Mesendoderm (in vitro differentiated cells): Measurements from ENCODE around the gene R3HCC1L.

Experiments
- DNase-seq: peaks from one replicate; pipeline ENCODE4 v3.0.0; 2013
- H2AK5ac ChIP-seq: 2 replicates; pipeline ENCODE4 v1.6.1; 2013; ENCODE audit warnings: low read length, inconsistent platforms
- H2BK120ac ChIP-seq: 2 replicates; pipeline ENCODE4 v1.6.1; 2013; ENCODE audit warnings: low read depth, mild to moderate bottlenecking, low read length, moderate library complexity, mixed read lengths
- H2BK15ac ChIP-seq: replicated peaks from 2 replicates; pipeline ENCODE4 v1.6.1; 2013; ENCODE audit warnings: low read depth, mild to moderate bottlenecking, moderate library complexity
- H2BK5ac ChIP-seq: 2 replicates; pipeline ENCODE4 v1.6.1; 2013; ENCODE audit warnings: low read length, inconsistent platforms
- H3K18ac ChIP-seq: 2 replicates; pipeline ENCODE4 v1.6.1; 2013; ENCODE audit warnings: mild to moderate bottlenecking, low read length, mixed read lengths
- H3K23ac ChIP-seq: one replicate; pipeline ENCODE4 v1.6.1; 2013; ENCODE audit warnings: low read length
- H3K27ac ChIP-seq: 2 replicates; pipeline ENCODE4 v1.5.1; 2013; ENCODE audit warnings: low read depth, mild to moderate bottlenecking, inconsistent platforms, low read length, moderate library complexity
- H3K27me3 ChIP-seq: 2 replicates; pipeline ENCODE4 v1.6.1; 2013; ENCODE audit warnings: low read length, control low read depth, mild to moderate bottlenecking, inconsistent platforms; ENCODE audit not compliant: insufficient read depth, poor library complexity
- H3K36me3 ChIP-seq: 2 replicates; pipeline ENCODE4 v1.6.1; 2013; ENCODE audit warnings: low read length, inconsistent platforms; ENCODE audit not compliant: control insufficient read depth, insufficient read depth
- H3K4ac ChIP-seq: one replicate; pipeline ENCODE4 v1.6.1; 2013; ENCODE audit warnings: low read depth, mild to moderate bottlenecking, low read length, moderate library complexity
- H3K4me1 ChIP-seq: 2 replicates; pipeline ENCODE4 v1.6.1; 2013; ENCODE audit warnings: low read depth, low read length, inconsistent platforms; ENCODE audit not compliant: control insufficient read depth
- H3K4me2 ChIP-seq: 2 replicates; pipeline ENCODE4 v1.6.1; 2013; ENCODE audit warnings: low read length
- H3K4me3 ChIP-seq: 2 replicates; pipeline ENCODE4 v1.5.1; 2013; ENCODE audit warnings: mild to moderate bottlenecking, low read length
- H3K56ac ChIP-seq: one replicate; pipeline ENCODE4 v1.6.1; 2013; ENCODE audit warnings: low read length
- H3K79me1 ChIP-seq: 2 replicates; pipeline ENCODE4 v1.6.1; 2013; ENCODE audit warnings: low read length, inconsistent platforms
- H3K79me2 ChIP-seq: 2 replicates; pipeline ENCODE4 v1.6.1; 2013; ENCODE audit warnings: mild to moderate bottlenecking, low read length; ENCODE audit not compliant: control insufficient read depth, insufficient read depth
- H3K9ac ChIP-seq: 2 replicates; pipeline ENCODE4 v1.6.1; 2013; ENCODE audit warnings: low read length, inconsistent platforms
- H4K5ac ChIP-seq: one replicate; pipeline ENCODE4 v1.6.1; 2013; ENCODE audit warnings: low read length
- H4K8ac ChIP-seq: one replicate; pipeline ENCODE4 v1.6.1; 2013; ENCODE audit warnings: low read depth, mild to moderate bottlenecking, control low read depth, low read length, moderate library complexity
- WGBS: extraction: QIAGEN DNeasy Blood & Tissue Kit; methylation state at CpG from one replicate; pipeline ENCODE4 v1.1.7; 2013; ENCODE audit warnings: low lambda C conversion rate, missing lambda C conversion rate; ENCODE audit not compliant: insufficient coverage; ENCODE audit errors: extremely low coverage; 5-methylcytosine and 5-hydroxymethylcytosine counted together

Gene R3HCC1L

GRCh38 chr10:98262571-98262970 lies 128.1 kb downstream of the R3HCC1L start:
- Histone ChIP-seq H3K27ac (no peak overlapping the region), H3K79me2 (no peaks in the 10 kb centered on the region), H3K4me3 (no peak overlapping the region), H3K4me1 (peaks cover 7% of the 10 kb centered on the region), H3K18ac (no peak overlapping the region), H4K8ac (no peak overlapping the region), H2BK5ac (no peak overlapping the region), H3K27me3 (no peaks in the 10 kb centered on the region), H3K36me3 (no peaks in the 10 kb centered on the region), H4K5ac (no peak overlapping the region), H3K4me2 (no peak overlapping the region), H2BK15ac (no peak overlapping the region), H2AK5ac (no peak overlapping the region), H3K9ac (no peak overlapping the region), H2BK120ac (no peak overlapping the region), H3K23ac (no peak overlapping the region), H3K79me1 (no peaks in the 10 kb centered on the region), H3K56ac (no peak overlapping the region), H3K4ac (no peak overlapping the region)
- peak; percentile 77 for DNase-seq
- no CpG with 5 or more reads among the region's 7 CpGs for WGBS

DNA sequence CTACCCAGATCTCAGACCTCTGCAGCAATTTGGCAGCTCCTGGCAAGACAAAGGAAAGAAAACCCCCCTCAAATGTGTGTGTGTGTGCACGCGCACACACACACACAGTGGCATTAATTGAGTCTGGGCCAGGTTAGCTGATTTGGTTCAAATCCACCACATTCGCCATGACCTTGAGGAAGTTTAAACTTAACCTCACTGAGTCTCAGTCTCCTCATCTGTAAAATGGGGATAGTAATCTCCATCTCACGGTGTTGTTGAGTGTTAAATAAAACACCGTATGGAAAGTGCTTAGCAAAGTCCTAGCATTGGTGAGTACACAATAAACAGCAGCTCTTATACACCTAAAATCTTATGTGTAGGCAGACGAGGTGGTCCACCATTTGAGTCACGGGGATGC lies 128.6 kb downstream of the R3HCC1L start:
- no CpG with 5 or more reads among the region's 7 CpGs for WGBS
- H2BK120ac ChIP-seq = no peak overlapping the region

DNA sequence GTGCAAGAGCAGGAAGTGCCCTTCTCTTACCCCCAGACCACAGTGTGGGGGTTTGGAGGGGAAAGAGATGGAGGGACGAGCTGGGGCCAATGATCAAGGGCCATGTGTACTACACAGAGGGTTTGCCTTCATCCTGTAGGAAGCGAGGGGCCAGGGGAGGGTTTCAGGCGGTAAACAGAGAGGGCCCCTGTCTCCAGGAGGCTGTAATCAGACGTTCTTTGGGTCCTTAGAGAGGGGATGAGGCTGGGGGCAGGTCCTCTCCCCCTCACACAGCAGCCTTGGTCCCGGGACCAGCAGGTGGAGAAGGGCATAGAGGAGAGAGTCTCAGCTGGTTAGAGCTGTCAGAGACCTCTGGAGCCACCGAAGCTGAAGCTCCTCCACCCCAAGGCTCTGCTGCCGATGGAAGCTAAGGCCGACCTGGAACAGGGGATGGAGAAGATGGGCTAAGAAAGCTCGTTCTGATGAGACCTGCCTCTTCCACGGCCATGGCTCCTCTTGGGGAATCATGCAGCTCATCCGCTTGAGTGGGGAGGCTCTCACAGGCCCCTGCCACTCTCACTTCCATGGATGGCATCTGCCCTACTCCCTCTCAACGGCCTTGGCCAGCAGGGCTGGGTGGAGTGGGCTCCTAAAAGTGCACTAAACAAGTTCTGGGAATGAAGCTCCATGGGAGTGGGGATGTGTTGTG lies 130.1 kb downstream of the R3HCC1L start:
- H3K4me2 ChIP-seq = no peak overlapping the region
- WGBS = no CpG with 5 or more reads among the region's 12 CpGs
- H3K79me2 ChIP-seq = no peaks in the 10 kb centered on the region
- H3K4ac ChIP-seq = no peak overlapping the region
- peaks cover 8% of the 10 kb centered on the region for H3K4me1 ChIP-seq
- H3K36me3 ChIP-seq = no peaks in the 10 kb centered on the region
- no peak overlapping the region for H4K5ac ChIP-seq
- H3K27me3 ChIP-seq = no peaks in the 10 kb centered on the region
- H2BK120ac ChIP-seq = no peak overlapping the region
- H3K79me1 ChIP-seq = no peaks in the 10 kb centered on the region
- H2BK15ac ChIP-seq = no peak overlapping the region
- H3K27ac ChIP-seq = no peak overlapping the region
- H3K56ac ChIP-seq = no peak overlapping the region
- DNase-seq = no peak
- H3K18ac ChIP-seq = no peak overlapping the region
- H3K23ac ChIP-seq = no peak overlapping the region
- no peak overlapping the region for H2AK5ac ChIP-seq
- no peak overlapping the region for H2BK5ac ChIP-seq
- no peak overlapping the region for H3K4me3 ChIP-seq
- no peak overlapping the region for H3K9ac ChIP-seq
- no peak overlapping the region for H4K8ac ChIP-seq

More for the DNA sequence above, 128.6 kb downstream of the R3HCC1L start:
- Histone ChIP-seq H3K56ac (no peak overlapping the region), H3K23ac (no peak overlapping the region), H2BK5ac (no peak overlapping the region), H3K36me3 (no peaks in the 10 kb centered on the region), H3K27me3 (no peaks in the 10 kb centered on the region), H3K18ac (no peak overlapping the region), H3K4me3 (no peak overlapping the region), H2BK15ac (no peak overlapping the region), H3K4me1 (peaks cover 7% of the 10 kb centered on the region), H3K4me2 (no peak overlapping the region), H3K79me1 (no peaks in the 10 kb centered on the region), H3K27ac (no peak overlapping the region), H3K79me2 (no peaks in the 10 kb centered on the region), H4K8ac (no peak overlapping the region), H3K4ac (no peak overlapping the region), H2AK5ac (no peak overlapping the region), H3K9ac (no peak overlapping the region), H4K5ac (no peak overlapping the region)
- no peak for DNase-seq

- Histone ChIP-seq H3K56ac (peak overlapping the region; percentile 50), H3K36me3 (no peaks in the 10 kb centered on the region), H4K8ac (no peak overlapping the region), H2AK5ac (no peak overlapping the region), H3K4me3 (no peak overlapping the region), H3K27me3 (no peaks in the 10 kb centered on the region), H3K4me2 (no peak overlapping the region), H3K4ac (no peak overlapping the region), H3K79me2 (no peaks in the 10 kb centered on the region), H2BK5ac (no peak overlapping the region), H3K9ac (no peak overlapping the region), H3K79me1 (no peaks in the 10 kb centered on the region), H3K18ac (no peak overlapping the region), H3K27ac (no peak overlapping the region), H2BK120ac (no peak overlapping the region), H3K23ac (peak overlapping the region; percentile 48), H3K4me1 (peaks cover 11% of the 10 kb centered on the region), H2BK15ac (no peak overlapping the region), H4K5ac (no peak overlapping the region)
- DNase-seq = peak; percentile 65
- WGBS = no CpG with 5 or more reads among the region's 17 CpGs
These were observed 131.2 kb downstream of the R3HCC1L start for GRCh38 chr10:98265403-98266378.

DNA sequence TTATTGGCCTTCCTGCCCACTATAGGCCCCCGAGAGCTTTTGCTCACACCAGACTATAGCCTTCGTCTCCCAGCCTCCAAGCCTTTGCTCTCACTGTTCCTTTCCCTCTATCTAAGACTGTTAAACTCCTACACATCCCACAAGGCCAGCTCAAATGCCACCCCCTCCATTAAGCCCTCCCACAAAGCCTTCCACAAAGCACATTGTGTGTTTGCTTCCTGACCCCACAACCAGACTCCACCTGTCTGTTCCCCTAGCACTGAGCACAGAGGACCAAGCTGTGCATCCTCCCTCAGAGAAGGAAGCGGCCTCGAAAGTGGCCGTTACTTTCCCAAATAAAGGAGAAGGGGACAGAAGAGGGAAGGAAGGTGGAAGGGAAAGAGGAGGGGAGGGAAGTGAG lies 132.2 kb downstream of the R3HCC1L start:
- H3K27ac ChIP-seq = no peak overlapping the region
- H3K56ac ChIP-seq = peak overlapping the region; percentile 50

More for the DNA sequence above, 132.2 kb downstream of the R3HCC1L start:
- no peaks in the 10 kb centered on the region for H3K36me3 ChIP-seq
- H4K5ac ChIP-seq = no peak overlapping the region
- H3K23ac ChIP-seq = no peak overlapping the region
- H3K79me1 ChIP-seq = no peaks in the 10 kb centered on the region
- no peak overlapping the region for H3K18ac ChIP-seq
- no CpG with 5 or more reads among the region's 5 CpGs for WGBS
- no peak overlapping the region for H2BK15ac ChIP-seq
- no peak overlapping the region for H2BK5ac ChIP-seq
- no peak overlapping the region for H4K8ac ChIP-seq
- H3K4ac ChIP-seq = no peak overlapping the region
- no peaks in the 10 kb centered on the region for H3K79me2 ChIP-seq
- H2AK5ac ChIP-seq = peak overlapping the region; percentile 43
- no peak overlapping the region for H3K9ac ChIP-seq
- H3K27me3 ChIP-seq = no peaks in the 10 kb centered on the region
- no peak for DNase-seq
- no peak overlapping the region for H2BK120ac ChIP-seq
- H3K4me3 ChIP-seq = no peak overlapping the region
- peaks cover 11% of the 10 kb centered on the region for H3K4me1 ChIP-seq
- H3K4me2 ChIP-seq = no peak overlapping the region
